A673 (cell line): Measurements from ENCODE around the gene NECAB3. TPM values are rescaled to one million over a fixed set of nuclear protein-coding genes. Genes with fewer than 3 reads are reported as not detected.

Experiments used
- BruUV-seq: library from RNA; stranded (reverse); fragments of 400-500 nt; replicated peaks from 2 replicates; lab custom pipeline; 2021; lab: Mats Ljungman, UMichigan
- CTCF ChIA-PET: fragments of 300-600 bp; sonication (Branson Sonifier 250); formaldehyde crosslinking; loops from one replicate; lab custom pipeline; 2022; ENCODE audit warnings: antibody characterized with exemption; lab: Charles Lee
- POLR2A ChIA-PET: fragments of 300-600 bp; sonication (Branson Sonifier 250); formaldehyde crosslinking; loops from one replicate; lab custom pipeline; 2022; ENCODE audit warnings: antibody characterized with exemption; ENCODE audit not compliant: low non-redundant PET; lab: Charles Lee
- DNase-seq: peaks from one replicate; pipeline ENCODE4 v3.0.0-alpha.2; 2015; ENCODE audit warnings: low spot score
- H3K27ac ChIP-seq: fragments of 200-600 bp; sonication (generic); 2 replicates; pipeline ENCODE4 v1.5.1; 2016; ENCODE audit warnings: mixed run types, low read depth, mild to moderate bottlenecking, mixed read lengths, antibody characterized with exemption, low read length; ENCODE audit not compliant: poor library complexity, severe bottlenecking
- H3K27me3 ChIP-seq: fragments of 200-600 bp; sonication (generic); replicated peaks from 2 replicates; pipeline ENCODE4 v1.6.1; 2017; ENCODE audit warnings: mixed run types, low read depth, mild to moderate bottlenecking, mixed read lengths, antibody characterized with exemption, low read length; ENCODE audit not compliant: insufficient read depth, poor library complexity
- H3K36me3 ChIP-seq: fragments of 200-600 bp; sonication (generic); 2 replicates; pipeline ENCODE4 v1.6.1; 2016; ENCODE audit warnings: mixed run types, mild to moderate bottlenecking, mixed read lengths, antibody characterized with exemption, low read length; ENCODE audit not compliant: insufficient read depth, poor library complexity, severe bottlenecking
- H3K4me1 ChIP-seq: fragments of 200-600 bp; sonication (generic); 2 replicates; pipeline ENCODE4 v1.6.1; 2017; ENCODE audit warnings: mixed run types, mild to moderate bottlenecking, mixed read lengths, antibody characterized with exemption, low read length; ENCODE audit not compliant: insufficient read depth, poor library complexity, severe bottlenecking
- H3K4me3 ChIP-seq: fragments of 200-600 bp; sonication (generic); 2 replicates; pipeline ENCODE4 v1.5.1; 2016; ENCODE audit warnings: low read depth, mixed run types, mild to moderate bottlenecking, mixed read lengths, low read length; ENCODE audit not compliant: poor library complexity, severe bottlenecking
- H3K9me3 ChIP-seq: fragments of 200-600 bp; sonication (generic); 2 replicates; pipeline ENCODE4 v1.6.1; 2016; ENCODE audit warnings: mixed run types, low read depth, mild to moderate bottlenecking, mixed read lengths, antibody characterized with exemption, low read length; ENCODE audit not compliant: poor library complexity, severe bottlenecking
- CTCF ChIP-seq: fragments of 300-800, 200-600 bp; sonication (generic); conservative IDR thresholded peaks from 2 replicates; pipeline ENCODE4 v1.5.1; 2017; ENCODE audit warnings: low read depth, mild to moderate bottlenecking, antibody characterized with exemption, low read length, moderate library complexity, mixed read lengths
- EZH2 ChIP-seq: fragments of 200-600 bp; sonication (generic); IDR thresholded peaks from 2 replicates; pipeline ENCODE4 v1.6.1; 2017; ENCODE audit warnings: borderline replicate concordance, low read depth, mild to moderate bottlenecking, mixed read lengths, antibody characterized with exemption, low read length; ENCODE audit not compliant: poor library complexity, severe bottlenecking
- intact Hi-C: fragments of 100-400 bp; cut with micrococcal nuclease; formaldehyde crosslinking; loops from one replicate; pipeline ENCODE4 v1.10.0; 2022; ENCODE audit not compliant: unreplicated experiment
- total RNA-seq: library from RNA; stranded (reverse); gene quantifications from 2 replicates; pipeline ENCODE4 v1.2.3, GENCODE V29; 2021

NECAB3 gene
- total RNA-seq, 1 experiment from 2014 or later: 83.1 TPM

- Histone ChIP-seq H3K4me3 (no peak overlapping the region), H3K36me3 (no peaks in the 10 kb centered on the region), H3K4me1 (peaks cover 18% of the 10 kb centered on the region), H3K27me3 (no peaks in the 10 kb centered on the region), H3K27ac (no peak overlapping the region), H3K9me3 (no peaks in the 10 kb centered on the region)
- TF ChIP-seq CTCF (no peak), EZH2 (no peak)
- no TSS peak for BruUV-seq
- DNase-seq: no peak
- CTCF ChIA-PET: no interaction called here
- POLR2A ChIA-PET: no interaction called here
- intact Hi-C loops: no loop called here
Measured at GRCh38 chr20:33688938-33689424, 14.8 kb upstream of the NECAB3 start.

- no TSS peak for BruUV-seq
- ChIA-PET POLR2A (no interaction called here), CTCF (no interaction called here)
- H3K9me3 ChIP-seq: no peaks in the 10 kb centered on the region
- H3K27me3 ChIP-seq: no peaks in the 10 kb centered on the region
- no peak overlapping the region for H3K4me3 ChIP-seq
- no peak for TF ChIP-seq CTCF
- no peak for TF ChIP-seq EZH2
- intact Hi-C loops: no loop called here
- H3K27ac ChIP-seq: no peak overlapping the region
- H3K36me3 ChIP-seq: no peaks in the 10 kb centered on the region
- H3K4me1 ChIP-seq: peaks cover 21% of the 10 kb centered on the region
- no peak for DNase-seq
Measured at GRCh38 chr20:33687993-33688937, 14.0 kb upstream of the NECAB3 start.

- intact Hi-C loops: no loop called here
- peaks cover 7% of the 10 kb centered on the region for H3K36me3 ChIP-seq
- POLR2A ChIA-PET: no interaction called here
- H3K27ac ChIP-seq: no peak overlapping the region
- no peaks in the 10 kb centered on the region for H3K9me3 ChIP-seq
- H3K4me3 ChIP-seq: no peak overlapping the region
- BruUV-seq: no TSS peak
- H3K27me3 ChIP-seq: no peaks in the 10 kb centered on the region
- CTCF ChIA-PET: no interaction called here
- peaks cover 21% of the 10 kb centered on the region for H3K4me1 ChIP-seq
- no peak for TF ChIP-seq CTCF
- no peak for TF ChIP-seq EZH2
- no peak for DNase-seq
Measured at GRCh38 chr20:33687370-33687915, 13.2 kb upstream of the NECAB3 start.
